HL-60 (cell line): ENCODE data around the gene MDFIC2.

Experiments
- DNase-seq, 2 experiments: peaks; one replicate each; pipeline ENCODE4 v3.0.0-alpha.2; 2010 to 2020; ENCODE audit warnings: low read depth in 1 of 2, low spot score in 1 of 2
- H3K27ac ChIP-seq: fragments of 250-450 bp; sonication (Bioruptor Pico); replicated peaks from 2 replicates; pipeline ENCODE4 v1.5.1; 2020; ENCODE audit warnings: mild to moderate bottlenecking, moderate library complexity
- H3K27me3 ChIP-seq: fragments of 250-450 bp; sonication (Bioruptor Pico); 2 replicates; pipeline ENCODE4 v1.5.1; 2021; ENCODE audit warnings: mild to moderate bottlenecking, moderate library complexity; ENCODE audit not compliant: insufficient read depth, poor library complexity, severe bottlenecking
- H3K4me3 ChIP-seq: replicated peaks from 2 replicates; pipeline ENCODE4 v1.5.1; 2011; ENCODE audit warnings: mild to moderate bottlenecking, control low read depth, low read length; ENCODE audit not compliant: insufficient read depth
- GABPA ChIP-seq: IDR thresholded peaks from 2 replicates; pipeline ENCODE4 v1.6.1; 2012; ENCODE audit warnings: low read depth
- POLR2AphosphoS5 ChIP-seq: IDR thresholded peaks from 2 replicates; pipeline ENCODE4 v1.6.1; 2012; ENCODE audit warnings: low read depth
- SPI1 ChIP-seq: IDR thresholded peaks from 2 replicates; pipeline ENCODE4 v1.6.1; 2012; ENCODE audit warnings: low read depth, mild to moderate bottlenecking, borderline replicate concordance
- TF ChIP-seq, protein P1 (sequence below): IDR thresholded peaks from one replicate; pipeline ENCODE4 v1.5.1; 2011; ENCODE audit warnings: low read length, control low read depth, inconsistent platforms; ENCODE audit not compliant: insufficient read depth
- TF ChIP-seq, protein P2 (sequence below): IDR thresholded peaks from 2 replicates; pipeline ENCODE4 v1.6.1; 2012; ENCODE audit warnings: low read depth; ENCODE audit not compliant: insufficient replicate concordance

The MDFIC2 gene

DNA sequence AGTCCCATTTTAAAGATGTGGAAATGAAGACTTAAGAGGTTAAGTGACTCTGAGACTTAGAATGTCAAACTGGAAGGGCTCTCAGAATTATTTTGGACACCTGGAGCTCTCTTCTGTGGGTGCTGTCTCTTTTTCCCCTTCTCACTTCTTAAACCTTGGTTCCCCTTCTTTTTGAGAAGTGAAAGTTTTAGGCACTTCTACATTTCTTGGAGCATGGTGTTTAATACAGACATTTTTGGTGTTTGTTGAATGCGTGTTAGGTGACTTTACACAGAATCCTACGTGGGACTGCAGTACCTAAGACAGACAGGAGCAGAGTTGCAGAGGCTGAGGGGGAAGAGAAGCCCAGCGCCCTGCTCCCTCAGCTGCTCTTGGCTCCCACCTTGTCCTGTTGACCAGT, 133.3 kb downstream of the MDFIC2 start:
- DNase-seq: no peak
- TF ChIP-seq GABPA (no peak), POLR2AphosphoS5 (no peak), SPI1 (no peak)
- TF ChIP-seq, protein P1, sequence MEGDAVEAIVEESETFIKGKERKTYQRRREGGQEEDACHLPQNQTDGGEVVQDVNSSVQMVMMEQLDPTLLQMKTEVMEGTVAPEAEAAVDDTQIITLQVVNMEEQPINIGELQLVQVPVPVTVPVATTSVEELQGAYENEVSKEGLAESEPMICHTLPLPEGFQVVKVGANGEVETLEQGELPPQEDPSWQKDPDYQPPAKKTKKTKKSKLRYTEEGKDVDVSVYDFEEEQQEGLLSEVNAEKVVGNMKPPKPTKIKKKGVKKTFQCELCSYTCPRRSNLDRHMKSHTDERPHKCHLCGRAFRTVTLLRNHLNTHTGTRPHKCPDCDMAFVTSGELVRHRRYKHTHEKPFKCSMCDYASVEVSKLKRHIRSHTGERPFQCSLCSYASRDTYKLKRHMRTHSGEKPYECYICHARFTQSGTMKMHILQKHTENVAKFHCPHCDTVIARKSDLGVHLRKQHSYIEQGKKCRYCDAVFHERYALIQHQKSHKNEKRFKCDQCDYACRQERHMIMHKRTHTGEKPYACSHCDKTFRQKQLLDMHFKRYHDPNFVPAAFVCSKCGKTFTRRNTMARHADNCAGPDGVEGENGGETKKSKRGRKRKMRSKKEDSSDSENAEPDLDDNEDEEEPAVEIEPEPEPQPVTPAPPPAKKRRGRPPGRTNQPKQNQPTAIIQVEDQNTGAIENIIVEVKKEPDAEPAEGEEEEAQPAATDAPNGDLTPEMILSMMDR: no peak
- TF ChIP-seq, protein P2, sequence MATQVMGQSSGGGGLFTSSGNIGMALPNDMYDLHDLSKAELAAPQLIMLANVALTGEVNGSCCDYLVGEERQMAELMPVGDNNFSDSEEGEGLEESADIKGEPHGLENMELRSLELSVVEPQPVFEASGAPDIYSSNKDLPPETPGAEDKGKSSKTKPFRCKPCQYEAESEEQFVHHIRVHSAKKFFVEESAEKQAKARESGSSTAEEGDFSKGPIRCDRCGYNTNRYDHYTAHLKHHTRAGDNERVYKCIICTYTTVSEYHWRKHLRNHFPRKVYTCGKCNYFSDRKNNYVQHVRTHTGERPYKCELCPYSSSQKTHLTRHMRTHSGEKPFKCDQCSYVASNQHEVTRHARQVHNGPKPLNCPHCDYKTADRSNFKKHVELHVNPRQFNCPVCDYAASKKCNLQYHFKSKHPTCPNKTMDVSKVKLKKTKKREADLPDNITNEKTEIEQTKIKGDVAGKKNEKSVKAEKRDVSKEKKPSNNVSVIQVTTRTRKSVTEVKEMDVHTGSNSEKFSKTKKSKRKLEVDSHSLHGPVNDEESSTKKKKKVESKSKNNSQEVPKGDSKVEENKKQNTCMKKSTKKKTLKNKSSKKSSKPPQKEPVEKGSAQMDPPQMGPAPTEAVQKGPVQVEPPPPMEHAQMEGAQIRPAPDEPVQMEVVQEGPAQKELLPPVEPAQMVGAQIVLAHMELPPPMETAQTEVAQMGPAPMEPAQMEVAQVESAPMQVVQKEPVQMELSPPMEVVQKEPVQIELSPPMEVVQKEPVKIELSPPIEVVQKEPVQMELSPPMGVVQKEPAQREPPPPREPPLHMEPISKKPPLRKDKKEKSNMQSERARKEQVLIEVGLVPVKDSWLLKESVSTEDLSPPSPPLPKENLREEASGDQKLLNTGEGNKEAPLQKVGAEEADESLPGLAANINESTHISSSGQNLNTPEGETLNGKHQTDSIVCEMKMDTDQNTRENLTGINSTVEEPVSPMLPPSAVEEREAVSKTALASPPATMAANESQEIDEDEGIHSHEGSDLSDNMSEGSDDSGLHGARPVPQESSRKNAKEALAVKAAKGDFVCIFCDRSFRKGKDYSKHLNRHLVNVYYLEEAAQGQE: no peak
- H3K4me3 ChIP-seq: no peak overlapping the region
- no peaks in the 10 kb centered on the region for H3K27me3 ChIP-seq
- no peak overlapping the region for H3K27ac ChIP-seq

GRCh38 chr3:70177881-70178645, 134.4 kb downstream of the MDFIC2 start:
- no peak overlapping the region for H3K4me3 ChIP-seq
- H3K27ac ChIP-seq: no peak overlapping the region
- H3K27me3 ChIP-seq: no peaks in the 10 kb centered on the region
- TF ChIP-seq POLR2AphosphoS5 (no peak), SPI1 (no peak), GABPA (no peak)
- TF ChIP-seq, protein P2: no peak
- TF ChIP-seq, protein P1: no peak
- DNase-seq: no peak

GRCh38 chr3:70176224-70176623, 136.2 kb downstream of the MDFIC2 start:
- Histone ChIP-seq H3K27me3 (no peaks in the 10 kb centered on the region), H3K4me3 (no peak overlapping the region), H3K27ac (no peak overlapping the region)
- DNase-seq: no peak
- TF ChIP-seq, protein P2: no peak
- TF ChIP-seq POLR2AphosphoS5: no peak
- TF ChIP-seq GABPA: no peak
- no peak for TF ChIP-seq SPI1
- TF ChIP-seq, protein P1: no peak
